Activated naive CD8-positive, alpha-beta T cell treated with anti-CD3 and anti-CD28 coated beads for 36 hours (primary cell): ENCODE data around the gene CREB3L2. TPM values are rescaled to one million over a fixed set of nuclear protein-coding genes. Genes with fewer than 3 reads are reported as not detected.
A peak's percentile ranks its signal among the peaks of the same experiment; 100 is the strongest.

Source experiments
- DNase-seq: peaks from one replicate; pipeline ENCODE4 v3.0.0; 2021
- H3K27ac Mint-ChIP-seq: one replicate; pipeline ENCODE4 v1.8.0; 2022; ENCODE audit warnings: mild to moderate bottlenecking, moderate library complexity, mixed read lengths
- H3K27me3 Mint-ChIP-seq: one replicate; pipeline ENCODE4 v1.8.0; 2022; ENCODE audit warnings: mild to moderate bottlenecking, mixed read lengths
- H3K36me3 Mint-ChIP-seq: one replicate; pipeline ENCODE4 v1.8.0; 2021; ENCODE audit warnings: mild to moderate bottlenecking, mixed read lengths
- H3K4me1 Mint-ChIP-seq: one replicate; pipeline ENCODE4 v1.8.0; 2021; ENCODE audit warnings: mixed read lengths
- H3K4me3 Mint-ChIP-seq: one replicate; pipeline ENCODE4 v1.8.0; 2022; ENCODE audit warnings: mild to moderate bottlenecking, moderate library complexity, mixed read lengths
- H3K9me3 Mint-ChIP-seq: one replicate; pipeline ENCODE4 v1.8.0; 2022; ENCODE audit warnings: mixed read lengths
- total RNA-seq, 2 experiments: library from RNA; stranded (reverse); gene quantifications; one replicate each; pipeline ENCODE4 v1.2.3, GENCODE V29; 2021

Gene CREB3L2
- total RNA-seq, 2 experiments from 2014 or later = 20.4 to 21.8 TPM

- no peak overlapping the region for H3K4me3 Mint-ChIP-seq
- no peak overlapping the region for H3K27ac Mint-ChIP-seq
- H3K36me3 Mint-ChIP-seq = peaks cover 31% of the 10 kb centered on the region
- peaks cover 23% of the 10 kb centered on the region for H3K4me1 Mint-ChIP-seq
- H3K9me3 Mint-ChIP-seq = no peaks in the 10 kb centered on the region
- DNase-seq = no peak
- H3K27me3 Mint-ChIP-seq = no peaks in the 10 kb centered on the region
Measured at GRCh38 chr7:137891016-137891655, 110.8 kb downstream of the CREB3L2 start.

GRCh38 chr7:137890449-137890921 is 111.4 kb downstream of the CREB3L2 start:
- no peak for DNase-seq
- Mint-ChIP-seq H3K36me3 (peaks cover 24% of the 10 kb centered on the region), H3K27me3 (no peaks in the 10 kb centered on the region), H3K4me3 (no peak overlapping the region), H3K4me1 (peaks cover 16% of the 10 kb centered on the region), H3K27ac (no peak overlapping the region), H3K9me3 (no peaks in the 10 kb centered on the region)

GRCh38 chr7:137888241-137888640 is 113.6 kb downstream of the CREB3L2 start:
- Mint-ChIP-seq H3K36me3 (peaks cover 17% of the 10 kb centered on the region), H3K9me3 (no peaks in the 10 kb centered on the region), H3K4me3 (no peak overlapping the region), H3K27ac (peak overlapping the region; percentile 68), H3K4me1 (peaks cover 9% of the 10 kb centered on the region), H3K27me3 (no peaks in the 10 kb centered on the region)
- DNase-seq = no peak

- no peak for DNase-seq
- peaks cover 24% of the 10 kb centered on the region for H3K36me3 Mint-ChIP-seq
- H3K4me3 Mint-ChIP-seq = no peak overlapping the region
- H3K27ac Mint-ChIP-seq = peak overlapping the region; percentile 72
- no peaks in the 10 kb centered on the region for H3K27me3 Mint-ChIP-seq
- H3K4me1 Mint-ChIP-seq = peaks cover 14% of the 10 kb centered on the region
- H3K9me3 Mint-ChIP-seq = no peaks in the 10 kb centered on the region
Measured at GRCh38 chr7:137886746-137887145, 115.1 kb downstream of the CREB3L2 start.

- Mint-ChIP-seq H3K27ac (peak overlapping the region; percentile 72), H3K4me3 (no peak overlapping the region), H3K27me3 (no peaks in the 10 kb centered on the region), H3K36me3 (peaks cover 27% of the 10 kb centered on the region), H3K4me1 (peaks cover 14% of the 10 kb centered on the region), H3K9me3 (no peaks in the 10 kb centered on the region)
- DNase-seq = no peak
Measured at GRCh38 chr7:137886281-137886680, 115.6 kb downstream of the CREB3L2 start.

GRCh38 chr7:137885678-137886077 is 116.2 kb downstream of the CREB3L2 start:
- no peaks in the 10 kb centered on the region for H3K9me3 Mint-ChIP-seq
- H3K4me1 Mint-ChIP-seq = peaks cover 14% of the 10 kb centered on the region
- peaks cover 24% of the 10 kb centered on the region for H3K36me3 Mint-ChIP-seq
- DNase-seq = no peak
- no peak overlapping the region for H3K4me3 Mint-ChIP-seq
- peak overlapping the region; percentile 72 for H3K27ac Mint-ChIP-seq
- H3K27me3 Mint-ChIP-seq = no peaks in the 10 kb centered on the region

- Mint-ChIP-seq H3K9me3 (no peaks in the 10 kb centered on the region), H3K4me1 (peaks cover 8% of the 10 kb centered on the region), H3K36me3 (peaks cover 37% of the 10 kb centered on the region), H3K4me3 (no peak overlapping the region), H3K27ac (no peak overlapping the region), H3K27me3 (no peaks in the 10 kb centered on the region)
- no peak for DNase-seq
Measured at GRCh38 chr7:137882806-137883205, 119.1 kb downstream of the CREB3L2 start.

- Mint-ChIP-seq H3K36me3 (peaks cover 37% of the 10 kb centered on the region), H3K4me3 (no peak overlapping the region), H3K9me3 (no peaks in the 10 kb centered on the region), H3K27ac (peak overlapping the region; percentile 61), H3K27me3 (no peaks in the 10 kb centered on the region), H3K4me1 (peaks cover 8% of the 10 kb centered on the region)
- DNase-seq = peak; percentile 21
Measured at GRCh38 chr7:137882261-137882668, 119.6 kb downstream of the CREB3L2 start.

- DNase-seq = no peak
- peaks cover 8% of the 10 kb centered on the region for H3K4me1 Mint-ChIP-seq
- H3K27me3 Mint-ChIP-seq = no peaks in the 10 kb centered on the region
- no peak overlapping the region for H3K4me3 Mint-ChIP-seq
- peak overlapping the region; percentile 61 for H3K27ac Mint-ChIP-seq
- peaks cover 40% of the 10 kb centered on the region for H3K36me3 Mint-ChIP-seq
- no peaks in the 10 kb centered on the region for H3K9me3 Mint-ChIP-seq
Measured at GRCh38 chr7:137881607-137882260, 120.2 kb downstream of the CREB3L2 start.

- Mint-ChIP-seq H3K27me3 (no peaks in the 10 kb centered on the region), H3K27ac (peak overlapping the region; percentile 42), H3K9me3 (no peaks in the 10 kb centered on the region), H3K36me3 (peaks cover 47% of the 10 kb centered on the region), H3K4me3 (no peak overlapping the region), H3K4me1 (peaks cover 8% of the 10 kb centered on the region)
- no peak for DNase-seq
Measured at GRCh38 chr7:137880432-137880831, 121.5 kb downstream of the CREB3L2 start.

- Mint-ChIP-seq H3K4me1 (peaks cover 9% of the 10 kb centered on the region), H3K4me3 (no peak overlapping the region), H3K27ac (peak overlapping the region; percentile 79), H3K36me3 (peaks cover 46% of the 10 kb centered on the region), H3K27me3 (no peaks in the 10 kb centered on the region), H3K9me3 (no peaks in the 10 kb centered on the region)
- no peak for DNase-seq
Measured at GRCh38 chr7:137879357-137880158, 122.3 kb downstream of the CREB3L2 start.

- no peaks in the 10 kb centered on the region for H3K27me3 Mint-ChIP-seq
- peaks cover 48% of the 10 kb centered on the region for H3K36me3 Mint-ChIP-seq
- DNase-seq = no peak
- no peaks in the 10 kb centered on the region for H3K9me3 Mint-ChIP-seq
- H3K27ac Mint-ChIP-seq = peak overlapping the region; percentile 51
- no peak overlapping the region for H3K4me3 Mint-ChIP-seq
- peaks cover 18% of the 10 kb centered on the region for H3K4me1 Mint-ChIP-seq
Measured at GRCh38 chr7:137878333-137878961, 123.4 kb downstream of the CREB3L2 start.

- no peak overlapping the region for H3K27ac Mint-ChIP-seq
- no peaks in the 10 kb centered on the region for H3K27me3 Mint-ChIP-seq
- no peak overlapping the region for H3K4me3 Mint-ChIP-seq
- no peaks in the 10 kb centered on the region for H3K9me3 Mint-ChIP-seq
- no peak for DNase-seq
- peaks cover 21% of the 10 kb centered on the region for H3K4me1 Mint-ChIP-seq
- H3K36me3 Mint-ChIP-seq = peaks cover 51% of the 10 kb centered on the region
Measured at GRCh38 chr7:137877027-137877675, 124.7 kb downstream of the CREB3L2 start.

GRCh38 chr7:137875746-137876145 is 126.1 kb downstream of the CREB3L2 start:
- Mint-ChIP-seq H3K27ac (no peak overlapping the region), H3K27me3 (no peaks in the 10 kb centered on the region), H3K4me1 (peaks cover 22% of the 10 kb centered on the region), H3K36me3 (peaks cover 49% of the 10 kb centered on the region), H3K9me3 (no peaks in the 10 kb centered on the region), H3K4me3 (no peak overlapping the region)
- DNase-seq = no peak
